ENCODE measurements around the gene LRRC17. TPM values are rescaled to one million over a fixed set of nuclear protein-coding genes. Genes with fewer than 3 reads are reported as not detected.
A peak's percentile ranks its signal among the peaks of the same experiment; 100 is the strongest.

Gene LRRC17
- total and polyA plus RNA-seq, 9 of the 15 experiments (the other 6 are each of a cell fraction or from before 2014, with no cell fraction given) = 0.03 to 0.18 (median 0.12) TPM; not detected in 5

GRCh38 chr7:102975854-102976253 is 63.1 kb downstream of the LRRC17 start (continued):
- TF ChIP-seq, protein P1, sequence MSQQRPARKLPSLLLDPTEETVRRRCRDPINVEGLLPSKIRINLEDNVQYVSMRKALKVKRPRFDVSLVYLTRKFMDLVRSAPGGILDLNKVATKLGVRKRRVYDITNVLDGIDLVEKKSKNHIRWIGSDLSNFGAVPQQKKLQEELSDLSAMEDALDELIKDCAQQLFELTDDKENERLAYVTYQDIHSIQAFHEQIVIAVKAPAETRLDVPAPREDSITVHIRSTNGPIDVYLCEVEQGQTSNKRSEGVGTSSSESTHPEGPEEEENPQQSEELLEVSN (IDR thresholded peaks at IDR 0.05; ENCODE audit: borderline replicate concordance in 1 of 2, extremely low read depth in 1 of 2, insufficient read depth in 1 of 2, insufficient read length in 1 of 2, low read depth in 1 of 2, low read length in 1 of 2, poor library complexity in 1 of 2, severe bottlenecking in 1 of 2) = peak in 1 of 2 experiments; percentile 48
- TF ChIP-seq MAZ (CRISPR knock-in tag; conservative IDR thresholded peaks at IDR 0.05 in 1 of 2, IDR thresholded peaks at IDR 0.05 in 1 of 2) (peak in 1 of 2 experiments; percentile 26; a peak in 1 of 4 replicates), YY1 (IDR thresholded peaks at IDR 0.05; ENCODE audit: borderline replicate concordance in 1 of 3, control insufficient read depth in 1 of 3, extremely low read depth in 1 of 3, insufficient read depth in 3 of 3, insufficient read length in 1 of 3, insufficient replicate concordance in 2 of 3, low read depth in 1 of 3, low read length in 2 of 3) (peak in 1 of 3 experiments; percentile 15), MYC (IDR thresholded peaks at IDR 0.05; ENCODE audit: low read depth, low read length) (0 out of 2 replicates have a peak, but pooled peaks have one; percentile 8), MYC (CRISPR knock-in tag; IDR thresholded peaks at IDR 0.05; ENCODE audit: borderline replicate concordance, low read depth) (no peak), NBN (IDR thresholded peaks at IDR 0.05; ENCODE audit: low read depth) (no peak), GTF2E2 (tag; IDR thresholded peaks at IDR 0.05) (no peak), SP1 (CRISPR knock-in tag; IDR thresholded peaks at IDR 0.05) (0 out of 2 replicates have a peak, but pooled peaks have one; percentile 8), TEAD4 (IDR thresholded peaks at IDR 0.05; ENCODE audit: low read length) (no peak), TEAD4 (CRISPR knock-in tag; IDR thresholded peaks at IDR 0.05; ENCODE audit: borderline replicate concordance) (0 out of 2 replicates have a peak, but pooled peaks have one; percentile 18), CREM (IDR thresholded peaks at IDR 0.05; ENCODE audit: low read depth) (peak; percentile 33; the same call in 1 of the 2 replicates), ZBTB7A (IDR thresholded peaks at IDR 0.05; ENCODE audit: borderline replicate concordance, control insufficient read depth, low read depth, low read length) (peak; percentile 68; the same call in 1 of the 2 replicates), RBFOX2 (IDR thresholded peaks at IDR 0.05; ENCODE audit: low read depth, low read length) (peak; percentile 66), CEBPG (CRISPR knock-in tag; IDR thresholded peaks at IDR 0.05) (0 out of 2 replicates have a peak, but pooled peaks have one; percentile 15), CEBPG (tag; conservative IDR thresholded peaks at IDR 0.05 in 1 of 2, IDR thresholded peaks at IDR 0.05 in 1 of 2) (no peak)
- TF ChIP-seq, protein P2, sequence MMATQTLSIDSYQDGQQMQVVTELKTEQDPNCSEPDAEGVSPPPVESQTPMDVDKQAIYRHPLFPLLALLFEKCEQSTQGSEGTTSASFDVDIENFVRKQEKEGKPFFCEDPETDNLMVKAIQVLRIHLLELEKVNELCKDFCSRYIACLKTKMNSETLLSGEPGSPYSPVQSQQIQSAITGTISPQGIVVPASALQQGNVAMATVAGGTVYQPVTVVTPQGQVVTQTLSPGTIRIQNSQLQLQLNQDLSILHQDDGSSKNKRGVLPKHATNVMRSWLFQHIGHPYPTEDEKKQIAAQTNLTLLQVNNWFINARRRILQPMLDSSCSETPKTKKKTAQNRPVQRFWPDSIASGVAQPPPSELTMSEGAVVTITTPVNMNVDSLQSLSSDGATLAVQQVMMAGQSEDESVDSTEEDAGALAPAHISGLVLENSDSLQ (IDR thresholded peaks at IDR 0.05) = peak; percentile 35; the same call in 1 of the 2 replicates
- TF ChIP-seq, protein P3, sequence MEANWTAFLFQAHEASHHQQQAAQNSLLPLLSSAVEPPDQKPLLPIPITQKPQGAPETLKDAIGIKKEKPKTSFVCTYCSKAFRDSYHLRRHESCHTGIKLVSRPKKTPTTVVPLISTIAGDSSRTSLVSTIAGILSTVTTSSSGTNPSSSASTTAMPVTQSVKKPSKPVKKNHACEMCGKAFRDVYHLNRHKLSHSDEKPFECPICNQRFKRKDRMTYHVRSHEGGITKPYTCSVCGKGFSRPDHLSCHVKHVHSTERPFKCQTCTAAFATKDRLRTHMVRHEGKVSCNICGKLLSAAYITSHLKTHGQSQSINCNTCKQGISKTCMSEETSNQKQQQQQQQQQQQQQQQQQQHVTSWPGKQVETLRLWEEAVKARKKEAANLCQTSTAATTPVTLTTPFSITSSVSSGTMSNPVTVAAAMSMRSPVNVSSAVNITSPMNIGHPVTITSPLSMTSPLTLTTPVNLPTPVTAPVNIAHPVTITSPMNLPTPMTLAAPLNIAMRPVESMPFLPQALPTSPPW (CRISPR knock-in tag; IDR thresholded peaks at IDR 0.05) = no peak
